ENCODE results near the gene PLA2G6.

GRCh38 chr22:38201711-38202436 lies 20.2 kb upstream of the PLA2G6 start, which contains the start of gene MAFF:
- TF ChIP-seq POLR2A (IDR thresholded peaks at IDR 0.05): peak in 3 of 4 donors; percentile 65 to 83 (median 80)
- peak; percentile 26 for TF ChIP-seq EP300 (IDR thresholded peaks at IDR 0.05)
- TF ChIP-seq POLR2AphosphoS5 (IDR thresholded peaks at IDR 0.05): peak; percentile 73 to 99 (median 98)
- no peak for TF ChIP-seq CTCF (IDR thresholded peaks at IDR 0.05)

Data from stomach (tissue), 4 donors.